ENCODE measurements around the gene CDKN2AIPNL.

Gene CDKN2AIPNL

GRCh38 chr5:134411546-134412266 lies at the start of gene CDKN2AIPNL:
Gene CDKN2AIPNL (minus strand): TSS chr5:134411881. CDS start chr5:134411854, 27 bp downstream.
- DNase-seq, result peak; percentile 93

GRCh38 chr5:134460551-134460950 lies 48.9 kb upstream of the CDKN2AIPNL start:
- DNase-seq, result no peak

GRCh38 chr5:134459491-134459890 lies 47.8 kb upstream of the CDKN2AIPNL start:
- DNase-seq, result no peak

- DNase-seq, result no peak
Observed at GRCh38 chr5:134459010-134459403, 47.3 kb upstream of the CDKN2AIPNL start.

GRCh38 chr5:134458234-134459009 lies 46.7 kb upstream of the CDKN2AIPNL start:
- no peak for DNase-seq

- DNase-seq, result no peak
Observed at GRCh38 chr5:134457801-134458200, 46.1 kb upstream of the CDKN2AIPNL start.

GRCh38 chr5:134456825-134457224 lies 45.1 kb upstream of the CDKN2AIPNL start:
- DNase-seq, result no peak

GRCh38 chr5:134455466-134455865 lies 43.8 kb upstream of the CDKN2AIPNL start:
- DNase-seq, result no peak

- no peak for DNase-seq
Observed at GRCh38 chr5:134453016-134453415, 41.3 kb upstream of the CDKN2AIPNL start.

- DNase-seq, result no peak
Observed at GRCh38 chr5:134451936-134452505, 40.3 kb upstream of the CDKN2AIPNL start.

- DNase-seq, result no peak
Observed at GRCh38 chr5:134451225-134451935, 39.7 kb upstream of the CDKN2AIPNL start.

GRCh38 chr5:134450374-134450773 lies 38.7 kb upstream of the CDKN2AIPNL start:
- DNase-seq, result no peak

GRCh38 chr5:134449167-134449566 lies 37.5 kb upstream of the CDKN2AIPNL start:
- no peak for DNase-seq

GRCh38 chr5:134447815-134448520 lies 36.3 kb upstream of the CDKN2AIPNL start:
- DNase-seq, result no peak

GRCh38 chr5:134446938-134447337 lies 35.3 kb upstream of the CDKN2AIPNL start:
- no peak for DNase-seq

- no peak for DNase-seq
Observed at GRCh38 chr5:134445856-134446818, 34.5 kb upstream of the CDKN2AIPNL start.

- DNase-seq, result no peak
Observed at GRCh38 chr5:134444941-134445471, 33.3 kb upstream of the CDKN2AIPNL start.

- DNase-seq, result no peak
Observed at GRCh38 chr5:134440201-134440755, 28.6 kb upstream of the CDKN2AIPNL start.

- DNase-seq, result no peak
Observed at GRCh38 chr5:134439210-134439654, 27.6 kb upstream of the CDKN2AIPNL start.

- no peak for DNase-seq
Observed at GRCh38 chr5:134438721-134439123, 27.0 kb upstream of the CDKN2AIPNL start.

All from activated CD4-positive, alpha-beta T cell treated with anti-CD3 and anti-CD28 coated beads for 48 hours (primary cell).